ENCODE results near the gene JMJD4. TPM values are rescaled to one million over a fixed set of nuclear protein-coding genes. Genes with fewer than 3 reads are reported as not detected.
A peak's percentile ranks its signal among the peaks of the same experiment; 100 is the strongest.
"Not testable (repeated sequence)": the region's sequence is repeated elsewhere in the genome, so short reads cannot be mapped to it uniquely, and the experiment has no call there.

JMJD4 gene
- total RNA-seq, 2 donors from 2014 or later: 7.2 to 14.8 TPM

DNA sequence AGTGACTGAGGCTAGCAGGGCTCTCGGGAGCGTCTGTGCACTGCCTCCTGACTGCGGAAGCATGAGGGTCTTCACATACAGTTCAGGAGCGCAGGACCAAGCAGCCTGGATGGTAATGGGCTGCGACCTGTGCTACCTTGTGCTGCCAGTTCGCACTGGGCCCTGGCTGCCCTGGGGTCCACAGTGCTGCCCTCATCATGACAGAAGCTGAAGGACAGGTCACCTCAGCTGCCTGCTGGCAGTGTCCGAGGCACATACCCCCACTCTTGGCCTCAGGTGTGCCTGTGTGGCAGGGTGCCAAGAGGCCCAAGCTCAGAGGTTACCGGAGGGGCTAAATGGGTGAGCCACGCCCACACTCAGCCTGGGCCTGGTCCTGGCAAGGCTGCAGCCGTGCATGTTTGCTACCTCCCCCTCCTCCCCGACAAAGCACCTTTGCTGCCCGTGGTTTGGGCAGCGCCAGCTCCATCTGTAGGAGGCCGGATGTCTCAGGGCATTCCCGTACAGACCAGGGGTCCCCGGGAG, 4.4 kb downstream of the JMJD4 start:
- no peak for DNase-seq (ENCODE audit: low spot score in 2 of 2)
- peaks cover 8 to 12% of the 10 kb centered on the region in 2 donors for H3K36me3 Mint-ChIP-seq
- peak overlapping the region in 1 of 2 donors; percentile 21 for H3K27ac Mint-ChIP-seq
- H3K9me3 Mint-ChIP-seq: no peaks in the 10 kb centered on the region
- ATAC-seq: no peak

DNA sequence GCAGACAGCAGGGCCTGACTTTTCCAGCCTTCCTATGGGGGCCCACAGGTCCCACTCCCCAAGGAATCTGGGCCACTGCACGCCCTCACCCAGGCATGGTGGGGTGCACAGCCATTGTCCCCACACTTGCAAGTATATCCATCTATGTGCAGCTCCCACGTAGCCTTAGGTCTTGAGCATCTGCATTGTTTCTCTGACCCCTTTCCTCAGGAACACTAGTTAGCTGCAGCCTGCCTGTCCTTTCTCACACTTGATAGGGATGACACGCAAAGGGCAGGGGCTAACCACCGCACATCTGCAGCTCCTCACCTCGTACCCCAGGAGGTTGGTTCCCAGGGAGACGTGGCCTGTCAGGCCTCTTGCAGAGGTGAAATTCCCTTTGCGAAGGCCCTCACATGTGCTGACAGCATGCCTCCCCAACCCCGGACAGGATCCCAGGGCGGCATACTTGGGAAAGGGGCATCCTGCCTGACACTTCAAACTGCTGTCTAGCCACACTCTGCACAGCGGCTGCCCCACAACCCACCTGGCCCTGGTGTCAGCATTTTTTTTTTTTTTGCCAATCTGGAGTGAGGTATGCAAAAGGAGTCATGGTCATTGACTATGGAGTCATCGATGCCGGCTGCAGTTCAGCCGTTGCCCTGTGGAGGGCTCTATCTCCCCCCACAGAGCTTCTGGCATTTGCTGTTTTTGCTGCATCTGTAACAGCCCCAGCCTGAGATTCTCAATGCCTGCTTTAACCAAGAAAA, 5.0 kb downstream of the JMJD4 start:
- ATAC-seq: peak in 1 of 2 donors; percentile 18
- Mint-ChIP-seq H3K27ac (peak overlapping the region; percentile 21 to 74), H3K9me3 (no peaks in the 10 kb centered on the region), H3K36me3 (peaks cover 7 to 12% of the 10 kb centered on the region in 2 donors)
- peak in 1 of 2 donors; percentile 56 for DNase-seq (ENCODE audit: low spot score in 2 of 2)

DNA sequence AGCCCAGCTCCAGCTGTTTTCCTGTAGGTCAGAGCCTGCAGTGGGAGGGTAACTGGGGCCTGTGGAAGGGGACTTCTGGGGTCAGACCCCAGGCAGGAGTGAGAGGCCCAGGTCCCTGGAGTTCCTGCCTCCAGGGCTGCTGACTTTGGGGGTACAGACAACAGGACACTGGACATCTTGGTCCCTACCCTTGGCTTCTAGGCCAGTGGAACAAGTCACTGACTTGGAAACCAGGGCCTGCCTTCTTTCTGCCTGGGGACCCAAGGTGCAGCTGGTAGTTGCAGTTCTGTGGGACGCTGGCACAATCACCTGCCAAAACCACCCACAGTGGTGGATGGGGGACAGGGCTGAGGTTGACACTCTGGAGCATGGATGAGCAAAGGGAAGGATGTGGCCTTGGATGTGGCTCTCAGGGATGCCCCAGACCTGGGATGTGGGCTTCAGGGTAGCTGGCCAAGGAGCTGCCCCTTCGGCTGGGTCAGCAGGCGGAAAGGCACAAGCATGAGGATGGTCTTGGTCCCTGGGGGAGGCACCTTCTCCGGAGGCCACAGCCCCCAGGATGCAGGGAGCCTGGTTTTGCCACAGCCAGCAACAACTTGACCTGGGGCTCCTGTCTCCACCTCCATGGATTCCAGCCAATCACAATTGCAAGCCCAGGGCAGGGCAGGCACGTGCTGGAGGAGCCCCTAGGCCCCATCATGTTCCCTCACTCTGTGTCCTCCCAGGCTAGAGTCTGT, 5.8 kb downstream of the JMJD4 start:
- ATAC-seq (no peak), DNase-seq (ENCODE audit: low spot score in 2 of 2) (no peak)
- Mint-ChIP-seq H3K9me3 (peaks cover 0 to 2% of the 10 kb centered on the region in 2 donors), H3K27ac (peak overlapping the region in 1 of 2 donors; percentile 66), H3K36me3 (peaks cover 7 to 14% of the 10 kb centered on the region in 2 donors)

DNA sequence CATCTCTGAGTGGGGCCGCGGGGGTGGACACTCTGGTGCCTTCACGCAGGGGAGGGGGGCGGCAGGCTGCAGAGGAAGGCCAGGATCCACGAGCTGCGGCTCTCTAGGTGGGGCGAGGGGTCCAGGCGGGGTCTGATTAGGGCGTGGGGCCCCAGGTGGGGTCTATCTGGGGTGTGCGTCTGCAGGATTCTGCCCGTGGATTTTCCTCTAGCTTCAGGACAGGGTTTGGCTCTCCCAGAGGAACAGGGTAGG, 6.3 kb downstream of the JMJD4 start:
- DNase-seq (ENCODE audit: low spot score in 2 of 2) (no peak), ATAC-seq (peak; percentile 7 to 26)
- peaks cover 1 to 7% of the 10 kb centered on the region in 2 donors for H3K9me3 Mint-ChIP-seq
- peak overlapping the region; percentile 22 to 66 for H3K27ac Mint-ChIP-seq
- peaks cover 8 to 19% of the 10 kb centered on the region in 2 donors for H3K36me3 Mint-ChIP-seq

DNA sequence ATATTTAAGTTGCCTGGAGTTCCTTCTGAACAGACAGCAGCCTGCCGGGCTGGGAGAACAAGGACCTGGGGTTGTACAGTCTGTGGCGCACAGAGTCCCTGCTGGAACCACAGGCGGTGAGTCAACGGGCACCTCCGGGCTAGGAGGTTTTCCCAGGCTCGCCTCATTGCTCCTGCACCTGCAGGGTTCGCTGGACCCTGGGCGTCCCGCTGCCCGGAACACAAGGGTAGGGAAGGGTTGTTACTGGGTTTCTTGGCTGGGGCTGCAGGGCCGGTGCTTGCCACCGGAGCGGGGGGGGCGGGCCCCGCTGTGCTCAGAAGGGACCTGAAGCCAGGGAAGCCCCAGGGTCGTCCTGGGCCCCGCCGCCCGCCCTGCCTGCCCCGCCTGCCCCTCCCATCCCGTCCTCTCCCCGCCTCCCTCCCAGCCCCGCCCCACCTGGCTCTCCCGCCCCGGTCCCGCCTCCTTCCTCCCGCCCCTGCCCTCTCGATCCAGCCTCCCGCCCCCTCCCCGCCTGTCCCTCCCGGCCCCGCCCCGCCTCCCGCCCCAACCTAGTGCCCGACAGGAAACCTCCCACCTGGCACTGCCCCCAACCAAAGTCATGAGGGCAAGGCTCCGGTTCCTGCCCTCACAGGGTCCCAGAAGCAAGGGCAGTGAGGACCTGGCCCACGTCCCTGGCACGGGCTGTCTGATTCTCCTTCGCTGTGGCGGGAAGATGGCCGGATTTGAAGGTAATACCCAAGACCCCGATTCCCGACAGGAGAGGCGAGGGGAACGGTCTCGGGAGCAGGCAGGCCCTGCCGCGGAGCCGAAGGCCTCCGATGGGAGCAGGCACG, 6.8 kb downstream of the JMJD4 start:
- Mint-ChIP-seq H3K27ac (peak overlapping the region; percentile 44 to 66), H3K9me3 (peaks cover 5 to 10% of the 10 kb centered on the region in 2 donors), H3K36me3 (peaks cover 14 to 19% of the 10 kb centered on the region in 2 donors)
- peak; percentile 51 to 76 for DNase-seq (ENCODE audit: low spot score in 2 of 2)
- peak; percentile 77 to 89 for ATAC-seq

DNA sequence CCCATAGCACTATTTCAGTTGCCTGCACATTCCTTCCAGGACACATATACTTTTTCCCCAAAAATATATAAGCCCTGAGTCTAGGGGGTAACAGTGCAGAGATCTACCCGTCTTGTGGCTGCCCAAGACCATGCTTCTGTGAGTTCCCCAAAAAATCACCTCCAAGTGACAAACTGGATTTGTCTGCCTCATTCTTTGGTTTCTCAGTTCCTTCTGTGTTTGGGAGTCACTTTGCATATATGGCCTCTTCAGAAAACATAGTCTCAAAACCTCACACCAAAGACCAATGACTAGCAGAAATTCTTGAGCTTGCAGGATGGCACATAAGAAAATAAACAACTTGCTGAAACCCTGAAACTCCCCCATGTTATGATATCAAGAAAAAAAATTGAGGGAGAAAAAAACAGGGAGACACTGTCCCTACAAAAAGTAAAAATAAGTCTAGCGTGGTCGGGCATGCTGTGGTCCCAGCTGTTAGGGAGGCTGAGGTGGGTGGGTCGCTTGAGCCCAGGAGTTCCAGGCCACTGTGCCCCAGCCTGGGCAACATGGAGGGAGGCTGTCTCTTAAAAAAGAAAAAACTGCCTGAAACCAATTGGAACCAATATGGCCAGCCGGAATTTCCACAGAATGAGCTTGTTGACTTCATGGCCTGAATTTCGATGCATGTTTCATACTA, 8.0 kb downstream of the JMJD4 start:
- H3K27ac Mint-ChIP-seq: no peak overlapping the region
- ATAC-seq (no peak), DNase-seq (ENCODE audit: low spot score in 2 of 2) (no peak)
- peaks cover 18 to 19% of the 10 kb centered on the region in 2 donors for H3K36me3 Mint-ChIP-seq
- H3K9me3 Mint-ChIP-seq: peaks cover 13 to 14% of the 10 kb centered on the region in 2 donors

DNA sequence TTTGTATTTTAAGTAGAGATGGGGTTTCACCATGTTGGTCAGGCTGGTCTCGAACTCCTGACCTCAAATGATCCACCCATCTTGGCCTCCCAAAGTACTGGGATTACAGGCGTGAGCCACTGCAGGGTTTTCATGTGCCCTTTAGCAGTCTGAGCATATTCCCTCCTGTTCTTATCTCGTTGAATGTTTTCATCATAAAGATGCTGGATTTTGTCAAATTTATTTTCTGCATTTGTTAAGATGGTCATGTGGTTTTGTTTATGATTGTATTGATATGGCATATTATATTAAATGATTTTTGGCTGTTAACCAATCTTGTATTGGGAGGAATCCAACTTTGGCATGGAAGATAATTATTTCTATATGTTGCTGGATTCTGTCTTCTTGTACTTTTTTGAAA, 8.8 kb downstream of the JMJD4 start:
- DNase-seq (ENCODE audit: low spot score in 2 of 2) (no peak), ATAC-seq (no peak)
- Mint-ChIP-seq H3K36me3 (peaks cover 24 to 26% of the 10 kb centered on the region in 2 donors), H3K9me3 (peaks cover 18 to 19% of the 10 kb centered on the region in 2 donors), H3K27ac (no peak overlapping the region)

DNA sequence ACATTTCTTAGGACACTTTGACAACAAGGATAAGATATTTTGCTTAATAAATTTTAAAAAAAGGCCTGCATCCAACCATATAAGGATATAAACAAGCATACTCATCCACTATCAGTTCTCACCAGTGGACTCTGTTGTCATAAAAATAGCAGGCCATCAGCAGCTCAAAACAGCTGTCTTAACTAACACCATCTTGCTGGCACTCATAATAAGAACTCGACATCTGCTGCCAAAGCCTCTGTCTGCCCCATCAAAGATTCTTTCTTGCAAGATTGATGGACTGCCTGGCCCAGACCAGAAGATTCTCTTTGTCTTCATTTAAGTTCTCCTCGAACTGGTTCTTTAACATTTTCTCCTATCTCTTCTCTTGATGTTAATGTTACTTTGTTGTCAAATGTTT, 10.1 kb downstream of the JMJD4 start:
- DNase-seq (ENCODE audit: low spot score in 2 of 2): no peak
- H3K27ac Mint-ChIP-seq: no peak overlapping the region
- no peak for ATAC-seq
- H3K9me3 Mint-ChIP-seq: peaks cover 29 to 30% of the 10 kb centered on the region in 2 donors
- H3K36me3 Mint-ChIP-seq: peaks cover 37 to 39% of the 10 kb centered on the region in 2 donors

DNA sequence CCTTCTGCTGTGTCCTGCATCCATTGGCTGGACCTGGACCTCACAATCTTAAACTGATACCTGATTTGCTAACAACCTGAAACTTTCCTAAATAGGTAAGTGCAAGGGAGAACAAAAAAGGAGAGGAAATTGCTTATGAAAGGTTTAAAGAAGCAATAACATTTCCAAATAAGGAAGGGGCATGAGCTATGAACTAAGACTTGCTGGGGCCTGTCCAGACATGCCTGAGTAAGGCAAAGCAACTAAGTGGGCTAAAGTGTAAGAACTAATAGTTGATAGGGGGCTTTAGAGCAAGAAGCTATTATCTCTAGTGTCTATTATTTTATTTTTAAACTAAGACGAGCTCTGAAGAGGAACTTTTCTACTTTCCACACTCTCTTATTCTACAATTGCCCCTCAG, 11.6 kb downstream of the JMJD4 start:
- Mint-ChIP-seq H3K36me3 (peaks cover 46 to 52% of the 10 kb centered on the region in 2 donors), H3K27ac (peak overlapping the region in 1 of 2 donors; percentile 86), H3K9me3 (peaks cover 38 to 44% of the 10 kb centered on the region in 2 donors)
- DNase-seq (ENCODE audit: low spot score in 2 of 2) (no peak), ATAC-seq (no peak)

DNA sequence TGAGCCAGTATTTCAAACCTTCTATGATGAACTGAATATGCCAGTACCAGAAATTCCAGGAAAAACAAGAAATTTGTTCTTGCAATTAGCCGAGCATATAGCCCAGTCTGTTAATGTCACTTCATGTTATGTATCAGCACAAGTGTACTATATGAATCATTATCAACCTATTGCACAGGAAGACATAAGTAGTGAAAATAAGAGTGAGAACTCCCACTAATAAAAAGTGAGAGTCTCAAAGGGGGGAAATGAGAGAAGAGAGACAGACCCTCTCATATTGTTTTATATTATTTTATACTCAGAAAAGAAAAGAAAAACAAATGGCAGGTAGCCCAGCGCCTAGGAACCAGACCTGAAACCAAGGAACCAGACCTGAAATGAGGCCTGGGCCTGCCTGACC, 16.2 kb downstream of the JMJD4 start:
- no peak for DNase-seq (ENCODE audit: low spot score in 2 of 2)
- no peak for ATAC-seq
- Mint-ChIP-seq H3K36me3 (peaks cover 51 to 76% of the 10 kb centered on the region in 2 donors), H3K9me3 (peaks cover 58 to 62% of the 10 kb centered on the region in 2 donors), H3K27ac (no peak overlapping the region)

DNA sequence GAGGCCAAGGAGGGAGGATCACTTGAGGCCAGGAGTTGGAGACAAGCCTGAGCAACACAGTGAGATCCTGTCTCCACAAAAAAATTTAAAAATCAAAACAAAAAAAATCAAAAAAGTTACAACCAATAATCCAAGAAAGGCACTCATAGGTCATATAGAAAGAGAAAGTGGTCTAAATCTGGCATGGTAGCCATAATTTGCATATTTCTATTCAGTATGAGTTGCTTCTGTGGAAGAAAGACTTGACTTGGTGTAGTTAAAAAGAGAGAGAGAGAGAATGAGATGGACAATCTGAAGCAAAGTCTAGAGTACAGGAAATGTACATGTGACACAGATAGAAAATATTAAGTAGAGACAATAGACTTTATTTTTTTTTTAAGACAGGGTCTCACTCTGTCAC, 22.5 kb downstream of the JMJD4 start:
- peaks cover 25 to 43% of the 10 kb centered on the region in 2 donors for H3K9me3 Mint-ChIP-seq
- ATAC-seq (peak in 1 of 2 donors; percentile 41), DNase-seq (ENCODE audit: low spot score in 2 of 2) (no peak)
- H3K36me3 Mint-ChIP-seq: peaks cover 31 to 33% of the 10 kb centered on the region in 2 donors
- H3K27ac Mint-ChIP-seq: no peak overlapping the region

DNA sequence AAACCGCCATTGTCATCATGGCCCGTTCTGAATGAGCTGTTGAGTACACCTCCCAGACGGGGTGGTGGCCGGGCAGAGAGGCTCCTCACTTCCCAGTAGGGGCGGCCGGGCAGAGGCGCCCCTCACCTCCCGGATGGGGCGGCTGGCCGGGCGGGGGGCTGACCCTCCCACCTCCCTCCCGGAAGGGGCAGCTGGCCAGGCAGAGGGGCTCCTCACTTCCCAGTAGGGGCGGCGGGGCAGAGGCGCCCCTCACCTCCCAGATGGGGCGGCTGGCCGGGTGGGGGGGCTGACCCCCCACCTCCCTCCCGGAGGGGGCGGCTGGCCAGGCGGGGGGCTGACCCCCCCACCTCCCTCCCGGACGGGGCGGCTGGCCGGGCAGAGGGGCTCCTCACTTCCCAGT, 24.6 kb downstream of the JMJD4 start:
- not testable (repeated sequence) for H3K27ac Mint-ChIP-seq, ATAC-seq

DNA sequence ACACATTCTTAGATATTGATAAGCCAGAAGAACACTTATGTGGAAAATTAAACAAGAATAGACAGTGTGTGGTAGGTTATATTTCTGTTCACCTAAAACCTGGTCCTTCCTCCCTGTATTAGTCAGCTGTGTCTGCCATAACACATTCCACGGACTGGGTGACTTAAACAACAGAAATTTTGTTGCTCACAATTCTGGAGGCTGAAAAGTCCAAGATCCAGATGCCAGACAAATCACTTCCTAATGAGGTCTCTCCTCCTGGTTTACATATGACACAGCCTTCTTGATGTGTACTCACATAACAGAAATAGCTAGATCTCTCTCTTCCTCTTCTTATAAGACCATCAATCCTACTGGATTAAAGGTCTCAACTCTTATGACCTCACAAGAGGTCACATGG, 25.7 kb downstream of the JMJD4 start:
- ATAC-seq (no peak), DNase-seq (ENCODE audit: low spot score in 2 of 2) (no peak)
- peaks cover 12 to 23% of the 10 kb centered on the region in 2 donors for H3K36me3 Mint-ChIP-seq
- no peak overlapping the region for H3K27ac Mint-ChIP-seq
- H3K9me3 Mint-ChIP-seq: peaks cover 10 to 26% of the 10 kb centered on the region in 2 donors

More for the DNA sequence above, 24.6 kb downstream of the JMJD4 start:
- peaks cover 22 to 27% of the 10 kb centered on the region in 2 donors for H3K36me3 Mint-ChIP-seq
- not testable (repeated sequence) for DNase-seq (ENCODE audit: low spot score in 2 of 2)
- H3K9me3 Mint-ChIP-seq: peaks cover 16 to 34% of the 10 kb centered on the region in 2 donors

DNA sequence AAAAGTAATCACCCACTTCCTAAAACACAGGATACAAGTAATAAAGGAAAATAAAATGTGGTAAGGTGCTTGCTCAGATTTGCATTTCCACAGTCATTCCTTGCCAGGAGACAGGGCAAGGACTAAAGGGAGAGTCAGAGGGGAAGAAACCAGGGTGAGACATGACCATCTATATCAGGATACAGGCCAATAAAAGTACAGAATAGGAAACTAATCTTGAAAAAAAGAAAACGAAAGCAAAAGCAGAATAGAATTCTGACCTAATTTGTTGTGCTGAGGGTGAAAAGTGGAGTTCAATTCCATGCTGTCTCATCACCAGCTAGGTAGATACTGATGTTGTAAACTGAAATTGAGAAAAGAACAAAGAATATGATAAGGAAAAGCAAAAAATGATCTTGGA, 27.3 kb downstream of the JMJD4 start:
- no peak for DNase-seq (ENCODE audit: low spot score in 2 of 2)
- peak; percentile 48 to 71 for ATAC-seq
- no peak overlapping the region for H3K27ac Mint-ChIP-seq
- peaks cover 4 to 25% of the 10 kb centered on the region in 2 donors for H3K9me3 Mint-ChIP-seq
- peaks cover 16 to 23% of the 10 kb centered on the region in 2 donors for H3K36me3 Mint-ChIP-seq

DNA sequence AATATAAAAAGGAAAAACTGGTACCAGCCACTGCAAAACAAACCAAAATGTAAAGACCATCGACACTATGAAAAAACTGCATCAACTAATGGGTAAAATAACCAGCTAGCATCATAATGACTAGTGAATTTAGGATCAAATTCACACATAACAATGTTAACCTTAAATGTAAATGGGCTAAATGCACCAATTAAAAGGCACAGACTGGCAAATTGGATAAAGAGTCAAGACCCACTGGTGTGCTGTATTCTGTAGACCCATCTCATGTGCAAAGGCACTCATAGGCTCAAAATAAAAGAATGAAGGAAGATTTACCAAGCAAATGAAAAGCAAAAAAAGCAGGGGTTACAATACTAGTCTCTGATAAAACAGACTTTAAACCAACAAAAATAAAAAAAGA, 33.5 kb downstream of the JMJD4 start:
- not testable (repeated sequence) for ATAC-seq; DNase-seq (ENCODE audit: low spot score in 2 of 2); H3K27ac Mint-ChIP-seq
- Mint-ChIP-seq H3K36me3 (peaks cover 27 to 55% of the 10 kb centered on the region in 2 donors), H3K9me3 (peaks cover 31 to 39% of the 10 kb centered on the region in 2 donors)

DNA sequence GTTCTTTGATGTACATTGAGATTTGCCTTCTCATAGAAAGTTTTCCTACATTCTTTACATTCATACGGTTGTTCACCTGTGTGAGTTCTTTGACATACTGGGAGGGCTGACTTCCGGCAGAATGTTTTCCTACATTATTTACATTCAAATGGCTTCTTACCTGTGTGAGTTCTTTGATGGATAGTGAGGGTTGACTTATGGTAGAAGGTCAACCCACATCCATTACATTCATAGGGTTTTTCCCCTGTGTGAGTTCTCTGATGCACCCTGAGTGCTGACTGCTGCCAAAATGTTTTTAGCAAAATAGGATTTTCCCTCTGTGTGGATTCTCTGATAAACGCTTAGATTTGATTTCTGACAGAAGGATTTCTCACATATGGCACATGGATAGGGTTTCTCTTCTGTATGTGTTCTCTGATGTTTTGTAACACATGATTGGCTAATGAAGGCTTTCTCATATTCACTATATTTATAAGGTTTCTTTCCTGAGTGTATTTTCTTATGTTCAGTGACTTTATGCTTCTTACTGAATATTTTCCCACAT, 37.7 kb downstream of the JMJD4 start:
- Mint-ChIP-seq H3K9me3 (peaks cover 26 to 50% of the 10 kb centered on the region in 2 donors), H3K27ac (no peak overlapping the region), H3K36me3 (peaks cover 39 to 49% of the 10 kb centered on the region in 2 donors)
- ATAC-seq (peak in 1 of 2 donors; percentile 47), DNase-seq (ENCODE audit: low spot score in 2 of 2) (no peak)
